Measurements from ENCODE around the gene RSPH1. TPM values are rescaled to one million over a fixed set of nuclear protein-coding genes. Genes with fewer than 3 reads are reported as not detected.

RSPH1 gene
- total and polyA plus RNA-seq, 8 donors: 0.37 to 8.9 (median 1.8) TPM; not detected in 1

GRCh38 chr21:42443876-42444744 lies 51.9 kb downstream of the RSPH1 start:
- Histone ChIP-seq H3K4me3 (no peak overlapping the region), H3K9me3 (no peaks in the 10 kb centered on the region), H3K27me3 (peaks cover 0 to 18% (median 0%) of the 10 kb centered on the region in 3 donors), H3K27ac (no peak overlapping the region), H3K4me1 (no peaks in the 10 kb centered on the region), H3K36me3 (no peaks in the 10 kb centered on the region)
- TF ChIP-seq POLR2AphosphoS5 (IDR thresholded peaks at IDR 0.05): no peak
- no peak for TF ChIP-seq POLR2A (IDR thresholded peaks at IDR 0.05)
- TF ChIP-seq EP300 (IDR thresholded peaks at IDR 0.05): no peak
- no peak for TF ChIP-seq CTCF (IDR thresholded peaks at IDR 0.05)
- no peak for DNase-seq
- 74 to 84% (median 76%) methylated on average over 28 to 34 of the region's 34 CpGs for WGBS, 5 donors
- intact Hi-C loops (cut with DNase I; ENCODE audit: low total_unique reads): loop anchor here (10.0 kb wide), 3 partner anchors 99 to 289 kb away; no protein-coding TSS in a partner anchor

- H3K4me3 ChIP-seq: no peak overlapping the region
- intact Hi-C loops (cut with DNase I; ENCODE audit: low total_unique reads): loop anchor here (10.0 kb wide), 3 partner anchors 98 to 288 kb away; no protein-coding TSS in a partner anchor
- 84 to 92% (median 91%) methylated on average over 15 of the region's 15 CpGs for WGBS, 5 donors
- H3K27ac ChIP-seq: no peak overlapping the region
- no peaks in the 10 kb centered on the region for H3K4me1 ChIP-seq
- no peak for DNase-seq
- no peak for TF ChIP-seq CTCF (IDR thresholded peaks at IDR 0.05)
- TF ChIP-seq POLR2A (IDR thresholded peaks at IDR 0.05): no peak
- no peak for TF ChIP-seq POLR2AphosphoS5 (IDR thresholded peaks at IDR 0.05)
- TF ChIP-seq EP300 (IDR thresholded peaks at IDR 0.05): no peak
- no peaks in the 10 kb centered on the region for H3K36me3 ChIP-seq
- peaks cover 0 to 23% (median 0%) of the 10 kb centered on the region in 3 donors for H3K27me3 ChIP-seq
- H3K9me3 ChIP-seq: no peaks in the 10 kb centered on the region
Observed at GRCh38 chr21:42443181-42443785, 52.7 kb downstream of the RSPH1 start.

GRCh38 chr21:42441963-42442362 lies 54.1 kb downstream of the RSPH1 start:
- peaks cover 0 to 3% (median 0%) of the 10 kb centered on the region in 4 donors for H3K9me3 ChIP-seq
- no peaks in the 10 kb centered on the region for H3K4me1 ChIP-seq
- H3K27ac ChIP-seq: no peak overlapping the region
- TF ChIP-seq POLR2A (IDR thresholded peaks at IDR 0.05): no peak
- no peak for TF ChIP-seq CTCF (IDR thresholded peaks at IDR 0.05)
- TF ChIP-seq POLR2AphosphoS5 (IDR thresholded peaks at IDR 0.05): no peak
- no peak for TF ChIP-seq EP300 (IDR thresholded peaks at IDR 0.05)
- no peak for DNase-seq
- H3K36me3 ChIP-seq: no peaks in the 10 kb centered on the region
- WGBS, 5 donors: 77 to 85% (median 82%) methylated on average over 6 of the region's 6 CpGs
- intact Hi-C loops (cut with DNase I; ENCODE audit: low total_unique reads): loop anchor here (10.0 kb wide), 3 partner anchors 97 to 287 kb away; no protein-coding TSS in a partner anchor
- no peak overlapping the region for H3K4me3 ChIP-seq
- peaks cover 0 to 36% (median 0%) of the 10 kb centered on the region in 3 donors for H3K27me3 ChIP-seq

DNA sequence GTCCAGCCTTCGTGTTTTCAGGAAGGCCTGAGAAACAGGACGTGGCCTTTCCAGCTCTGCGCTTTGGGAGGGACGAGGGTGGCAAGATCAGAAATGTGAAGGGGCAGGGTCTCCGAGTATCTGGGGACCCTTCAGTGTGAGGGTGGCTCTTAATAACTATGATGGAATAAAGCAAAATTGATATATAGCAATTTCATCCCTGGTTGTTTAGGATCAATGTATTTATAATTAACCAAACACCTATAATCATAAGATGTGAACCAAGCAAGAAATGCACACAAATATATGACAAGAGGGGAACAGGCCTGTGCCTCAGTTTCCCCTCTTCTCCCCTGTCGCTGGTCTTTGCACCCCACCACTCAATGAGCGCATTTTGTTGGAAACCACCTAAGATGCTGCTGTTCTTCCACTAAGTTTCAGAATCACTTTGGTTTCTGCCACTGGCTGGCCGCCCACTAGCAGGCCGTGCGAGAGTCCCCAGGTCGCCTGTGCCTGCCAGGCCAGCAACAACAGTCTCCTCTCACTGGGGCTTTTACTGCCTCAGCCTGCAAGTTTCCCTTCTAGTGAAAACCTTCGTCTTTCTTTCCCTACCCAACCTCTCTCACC lies 55.7 kb downstream of the RSPH1 start:
- Histone ChIP-seq H3K27me3 (peaks cover 0 to 34% (median 0%) of the 10 kb centered on the region in 3 donors), H3K36me3 (no peaks in the 10 kb centered on the region), H3K27ac (no peak overlapping the region), H3K4me1 (no peaks in the 10 kb centered on the region), H3K9me3 (peaks cover 0 to 7% (median 0%) of the 10 kb centered on the region in 4 donors), H3K4me3 (no peak overlapping the region)
- intact Hi-C loops (cut with DNase I; ENCODE audit: low total_unique reads): loop anchor here (10.0 kb wide), 3 partner anchors 95 to 285 kb away; no protein-coding TSS in a partner anchor
- TF ChIP-seq CTCF (IDR thresholded peaks at IDR 0.05): no peak
- TF ChIP-seq POLR2AphosphoS5 (IDR thresholded peaks at IDR 0.05): no peak
- TF ChIP-seq EP300 (IDR thresholded peaks at IDR 0.05): no peak
- TF ChIP-seq POLR2A (IDR thresholded peaks at IDR 0.05): no peak
- DNase-seq: no peak
- 77 to 81% (median 79%) methylated on average over 12 of the region's 12 CpGs for WGBS, 5 donors
